DMS53 (cell line): ENCODE measurements around the gene ARMC9.
A peak's percentile ranks its signal among the peaks of the same experiment; 100 is the strongest.

Experiments
- DNase-seq: peaks from one replicate; lab custom pipeline; 2025; lab: John Stamatoyannopoulos, UW

ARMC9 gene

GRCh38 chr2:231198291-231199173 is at the start of gene ARMC9:
TSS of gene ARMC9 (plus strand) at chr2:231198631. CDS start at chr2:231206239, 7,608 bp downstream.
- peak; percentile 89 for DNase-seq

DNA sequence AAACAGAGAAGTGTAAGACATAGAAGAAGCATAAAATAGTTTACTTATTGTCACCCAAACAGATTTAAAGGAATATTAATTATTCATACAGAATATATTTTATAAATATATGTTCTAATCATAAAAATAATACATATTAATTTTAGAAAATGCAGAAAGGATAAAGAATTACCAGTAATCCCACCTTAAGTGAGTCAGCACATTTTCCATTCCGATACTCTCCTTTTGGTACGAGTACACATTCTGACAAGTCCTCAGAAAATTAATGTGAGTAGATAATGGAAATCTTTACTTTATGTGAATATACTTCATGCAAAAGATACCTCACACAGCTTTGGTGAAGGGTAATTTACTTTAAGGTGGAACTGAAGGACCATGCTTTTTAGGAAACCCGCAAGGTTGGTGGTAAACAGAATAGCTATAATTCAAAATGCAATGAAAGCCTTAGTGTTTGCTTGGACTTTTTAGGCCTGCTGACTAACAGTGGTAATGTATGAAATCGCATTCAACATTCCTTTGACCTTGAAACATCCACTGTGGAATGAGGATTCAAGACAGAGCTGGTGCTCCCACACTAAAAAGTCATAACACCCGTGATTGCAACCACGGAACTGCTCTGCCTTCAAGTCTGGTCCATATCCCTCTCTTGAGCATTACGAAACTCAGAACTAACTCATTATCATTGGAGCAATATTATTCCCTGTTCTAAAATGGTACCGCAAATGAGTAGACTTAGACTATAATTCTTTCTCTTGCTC is 45.5 kb upstream of the ARMC9 start:
- no peak for DNase-seq

DNA sequence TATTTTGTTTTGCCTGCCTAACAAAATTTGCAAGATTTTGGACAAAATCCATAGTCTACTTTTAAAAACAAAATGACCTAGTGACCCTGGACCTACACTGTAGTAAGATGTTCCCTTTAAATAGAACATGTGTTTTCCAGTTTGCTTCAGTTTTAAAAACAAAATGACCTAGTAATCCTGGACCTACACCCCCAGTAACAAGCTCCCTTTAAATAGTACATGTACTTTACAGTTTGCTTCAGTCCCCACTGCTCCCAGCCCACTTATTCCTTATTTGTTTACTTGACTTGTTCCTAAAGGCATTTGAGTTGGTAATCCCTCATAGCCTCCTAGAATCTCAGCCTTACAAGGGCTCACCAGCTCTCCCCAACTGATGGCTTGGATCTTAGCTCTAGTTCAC is 39.1 kb upstream of the ARMC9 start:
- no peak for DNase-seq

- DNase-seq, result no peak
These were observed 37.7 kb upstream of the ARMC9 start for GRCh38 chr2:231160701-231161100.

GRCh38 chr2:231161252-231161839 is 37.1 kb upstream of the ARMC9 start:
- DNase-seq, result no peak

DNA sequence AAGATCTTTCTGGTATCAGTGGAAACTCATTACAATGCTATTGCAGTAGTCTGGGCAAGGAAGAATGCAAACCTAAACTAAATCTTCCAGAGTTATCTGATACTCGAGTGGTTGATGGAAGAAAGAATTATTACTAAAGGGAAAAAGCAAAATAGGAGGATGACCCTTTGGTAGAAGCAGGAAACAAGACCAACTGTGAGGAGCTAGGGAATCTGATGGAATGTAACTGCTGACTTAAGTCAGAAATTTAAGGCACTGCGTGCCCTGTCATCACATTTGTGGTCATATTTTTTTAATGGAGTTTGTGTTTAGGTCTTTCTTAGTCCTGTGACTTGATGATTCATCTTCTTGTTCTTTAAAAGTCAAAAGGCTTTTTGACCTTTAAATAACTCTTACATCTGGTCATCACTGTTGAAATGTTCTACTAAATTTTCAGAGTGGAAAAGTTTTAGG is 36.5 kb upstream of the ARMC9 start:
- no peak for DNase-seq

DNA sequence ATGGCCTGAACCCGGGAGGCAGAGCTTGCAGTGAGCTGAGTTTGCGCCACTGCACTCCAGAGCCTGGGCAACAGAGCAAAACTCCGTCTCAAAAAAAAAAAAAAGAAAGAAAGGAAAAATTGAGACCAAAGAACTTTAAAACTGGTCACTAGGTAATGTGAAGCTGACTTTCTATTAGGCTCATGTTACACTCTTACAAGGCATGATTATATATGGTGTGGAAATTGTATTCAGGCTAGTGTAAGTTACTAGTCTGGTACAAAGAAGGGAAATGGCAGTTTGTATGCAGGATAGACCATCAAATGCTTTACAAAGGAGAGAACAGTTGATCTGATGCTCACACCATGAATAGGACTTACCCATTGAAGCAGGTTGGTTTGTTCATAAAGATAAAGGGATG is 35.4 kb upstream of the ARMC9 start:
- no peak for DNase-seq

- no peak for DNase-seq
These were observed 34.9 kb upstream of the ARMC9 start for GRCh38 chr2:231163414-231164095.

DNA sequence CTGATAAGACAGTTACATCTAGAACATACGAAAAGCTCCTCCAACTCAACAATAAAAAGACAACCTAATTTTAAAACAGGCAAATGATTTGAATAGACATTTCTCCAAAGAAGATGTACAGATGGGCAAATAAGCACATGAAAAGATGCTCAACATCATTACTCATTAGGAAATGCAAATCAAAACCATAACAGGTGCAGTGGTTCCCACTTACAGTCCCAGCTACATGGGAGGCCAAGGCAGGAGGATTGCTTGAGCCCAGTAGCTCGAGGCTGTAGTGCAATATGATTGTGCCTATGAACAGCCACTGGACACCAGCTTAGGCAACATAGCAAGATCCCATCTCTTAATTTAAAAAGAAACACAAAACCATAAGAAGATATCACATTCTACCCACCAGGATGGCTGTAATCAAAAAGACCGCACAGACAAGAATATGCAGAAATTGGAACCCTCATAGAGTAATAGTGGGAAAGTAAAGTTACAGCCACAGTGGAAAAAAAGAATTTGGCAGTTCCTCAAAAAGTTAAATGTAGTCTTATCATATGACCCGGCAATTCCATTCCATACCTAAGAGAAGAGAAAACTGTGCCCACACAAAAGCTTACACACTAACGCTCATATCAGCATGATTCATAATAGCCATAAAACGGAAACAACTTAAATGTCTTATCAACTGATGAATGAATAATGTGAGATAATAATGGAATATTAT is 30.5 kb upstream of the ARMC9 start:
- DNase-seq, result no peak

DNA sequence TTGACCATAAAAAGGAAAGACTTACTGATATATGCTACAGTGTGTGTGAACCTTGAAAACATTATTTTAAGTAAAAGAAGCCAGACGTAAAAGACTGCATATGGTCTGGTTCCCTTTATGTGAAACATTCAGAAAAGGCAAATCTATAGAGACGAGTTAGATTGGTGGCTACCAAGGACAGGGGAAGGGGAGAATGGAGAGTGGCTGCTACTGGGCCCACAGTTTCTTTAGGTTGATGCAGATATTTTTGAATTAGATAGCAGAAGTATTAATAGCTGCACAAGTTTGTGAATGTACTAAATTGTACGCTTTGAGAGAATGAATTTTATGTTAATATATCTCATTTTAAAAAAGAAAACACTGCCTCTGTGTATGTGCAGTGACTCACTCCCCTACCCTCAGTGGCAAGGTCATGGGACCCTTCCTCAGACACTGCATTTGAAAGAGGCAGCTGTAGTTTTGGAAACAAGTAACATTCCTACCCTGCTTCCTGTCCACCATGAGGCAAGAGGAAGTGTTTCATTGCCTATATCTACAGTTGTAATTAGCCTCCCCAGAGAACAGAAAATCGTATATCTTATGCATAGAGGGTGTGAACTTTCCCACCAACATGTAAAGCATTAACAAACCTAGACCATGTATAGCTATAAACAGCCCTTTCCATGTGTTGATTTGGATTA is 29.8 kb upstream of the ARMC9 start:
- DNase-seq, result no peak

DNA sequence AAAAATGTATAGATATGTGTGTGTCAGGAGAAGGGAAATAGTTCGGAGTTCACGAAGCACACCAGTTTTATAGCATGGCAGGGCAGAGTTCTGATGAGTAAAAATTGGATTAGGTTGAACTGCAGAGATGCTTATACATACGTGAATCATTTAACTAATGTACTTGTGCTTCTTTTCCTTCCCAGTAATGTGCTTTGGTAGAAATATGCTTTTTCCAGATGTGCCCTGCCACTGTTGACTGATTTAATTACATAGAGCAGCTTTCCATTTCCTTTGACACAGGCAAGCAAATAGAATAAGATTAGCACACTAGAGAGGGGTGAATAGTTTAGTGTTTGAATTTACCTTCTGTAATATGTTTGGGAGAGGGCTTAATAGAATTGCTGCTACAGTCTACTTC is 28.9 kb upstream of the ARMC9 start:
- DNase-seq, result no peak

DNA sequence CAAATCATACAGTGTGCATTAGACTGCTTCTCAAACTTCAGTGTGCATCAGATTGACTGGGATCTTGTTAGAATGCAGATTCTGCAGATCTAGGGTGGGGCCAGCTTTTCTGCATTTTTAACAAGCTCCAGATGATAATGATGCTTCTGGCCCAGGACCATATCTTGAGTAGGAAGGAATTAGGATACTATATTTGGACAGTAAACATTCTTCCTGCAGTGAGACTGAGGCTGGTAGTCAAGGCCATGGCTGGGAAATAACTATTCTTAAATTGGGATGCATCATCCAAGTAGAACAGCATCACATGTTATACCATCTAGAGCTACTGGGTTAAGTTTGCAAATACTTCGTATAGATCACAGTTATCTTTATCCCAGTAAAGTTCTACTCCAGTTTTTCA is 28.4 kb upstream of the ARMC9 start:
- DNase-seq, result no peak

DNA sequence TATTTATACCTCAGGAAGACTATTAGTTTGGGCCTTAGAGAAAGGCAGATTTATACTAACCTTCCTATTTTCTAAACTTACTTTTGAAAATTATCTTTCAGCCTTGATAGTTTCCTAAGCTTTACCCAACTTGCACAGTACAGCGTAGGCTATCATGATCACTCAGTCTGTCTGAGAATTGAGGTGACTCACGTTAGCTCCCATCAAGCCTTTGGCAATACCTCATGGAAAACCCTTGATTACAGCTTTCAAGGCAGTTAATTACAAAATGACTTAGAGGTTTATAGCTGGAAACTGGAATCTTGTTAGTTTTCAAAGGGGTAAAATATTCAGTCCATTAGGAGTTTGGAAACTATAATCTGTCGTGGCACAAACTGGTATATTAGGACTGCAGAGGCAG is 26.4 kb upstream of the ARMC9 start:
- DNase-seq, result no peak

- no peak for DNase-seq
These were observed 24.2 kb upstream of the ARMC9 start for GRCh38 chr2:231174211-231174651.

- no peak for DNase-seq
These were observed 22.4 kb upstream of the ARMC9 start for GRCh38 chr2:231176066-231176465.

DNA sequence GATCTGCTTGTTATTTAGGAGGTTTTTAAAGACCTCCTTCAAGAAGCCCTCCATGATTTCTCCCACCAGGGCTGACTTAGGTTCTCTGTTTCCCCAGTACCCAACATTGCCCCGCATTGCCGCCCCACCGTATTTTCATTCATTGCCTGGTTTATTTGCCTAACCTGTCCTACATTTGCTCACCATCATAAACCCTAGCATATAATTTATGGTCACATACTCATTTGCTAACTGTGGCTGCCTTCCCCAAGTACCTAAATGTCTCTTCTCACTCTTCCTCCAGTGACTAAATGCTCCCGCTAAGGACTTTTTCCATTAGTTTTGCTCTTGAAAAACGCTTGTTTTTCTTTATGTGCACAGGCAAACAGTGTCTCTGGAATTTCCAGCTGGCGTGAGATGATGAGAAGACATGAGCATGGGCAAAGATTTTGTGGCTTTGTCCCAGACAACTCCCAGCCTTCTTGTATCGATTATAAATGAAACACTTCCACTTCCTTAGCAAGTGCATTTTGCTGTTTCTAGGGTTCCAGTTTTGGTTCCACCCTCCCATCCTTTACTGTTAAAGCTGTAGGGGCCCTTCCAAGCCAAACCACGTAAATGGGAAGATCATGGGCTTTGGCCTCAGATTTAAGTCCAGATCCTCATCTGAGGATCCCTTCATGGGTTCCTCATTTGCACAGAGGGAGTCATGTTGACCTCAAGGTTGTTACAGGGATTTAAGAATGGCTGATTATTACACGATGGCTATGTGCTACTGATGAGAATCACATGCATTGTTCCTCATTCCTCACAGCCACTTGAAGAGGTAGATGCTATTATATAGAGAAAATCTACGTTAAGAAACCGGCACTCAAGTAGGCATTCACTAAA is 21.0 kb upstream of the ARMC9 start:
- DNase-seq, result no peak

DNA sequence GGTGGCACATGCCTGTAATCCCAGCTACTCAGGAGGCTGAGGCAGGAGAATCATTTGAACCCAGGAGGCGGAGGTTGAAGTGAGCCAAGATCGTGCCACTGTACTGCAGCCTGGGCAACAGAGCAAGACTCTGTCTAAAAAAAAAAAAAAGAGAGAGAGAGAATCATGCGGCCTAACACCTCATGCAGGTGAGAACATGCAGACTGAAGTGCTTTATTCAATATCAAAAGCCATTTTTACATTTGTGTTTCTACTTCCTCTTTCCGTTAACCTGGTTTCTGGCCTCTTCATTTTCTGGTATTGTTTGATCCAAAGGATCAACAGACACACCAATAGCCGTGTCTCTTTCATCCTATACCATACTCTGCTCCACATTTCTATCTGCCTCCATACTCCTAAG is 19.6 kb upstream of the ARMC9 start:
- peak; percentile 18 for DNase-seq

DNA sequence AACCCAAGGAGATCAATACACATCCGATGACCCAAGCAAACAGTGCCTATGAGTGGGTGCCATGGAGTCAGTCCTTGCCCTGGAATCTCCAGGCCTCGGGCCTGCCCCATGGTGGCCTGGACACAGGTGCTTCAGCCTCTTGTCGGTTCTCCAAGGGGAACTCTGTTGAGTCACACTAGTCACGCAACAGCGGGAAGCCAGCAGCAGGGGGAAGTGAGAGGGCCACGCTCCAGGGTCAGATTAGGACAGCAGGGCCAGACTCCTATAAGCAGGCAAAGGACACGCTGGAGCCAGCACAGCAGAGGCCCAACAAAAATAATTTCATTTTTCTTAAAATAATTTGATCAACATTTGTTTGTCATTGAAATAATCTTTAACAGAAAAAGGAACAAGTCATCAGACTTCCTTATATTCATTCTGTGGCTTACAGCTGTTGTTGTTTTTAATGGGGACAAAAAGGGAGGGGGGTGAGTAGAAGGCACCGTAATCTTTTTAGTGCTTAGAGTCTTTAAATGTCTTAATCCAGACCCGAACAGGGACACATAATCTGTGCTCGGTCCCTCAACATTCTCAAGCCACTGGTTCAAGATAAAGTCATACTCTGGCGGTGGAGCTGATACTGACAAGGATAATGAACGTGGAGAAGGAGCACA is 16.4 kb upstream of the ARMC9 start:
- DNase-seq, result peak; percentile 95

DNA sequence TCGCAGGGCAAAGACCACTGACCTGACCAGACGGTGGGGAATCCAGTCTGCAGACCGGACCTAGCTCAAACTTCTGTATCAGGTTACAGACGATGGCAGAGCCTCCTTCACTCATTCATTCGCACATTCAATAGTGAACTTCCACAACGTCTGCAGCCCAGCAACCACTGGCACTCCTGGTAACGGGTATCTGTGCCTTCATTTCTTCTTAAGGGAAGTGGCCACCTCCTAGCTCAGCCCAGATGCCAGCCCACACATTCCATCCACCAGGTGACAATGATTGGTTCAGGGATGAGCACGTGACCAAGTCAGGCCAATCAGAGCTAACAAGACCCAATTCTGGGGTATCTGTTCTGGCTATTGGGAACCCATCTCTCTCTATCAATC is 15.9 kb upstream of the ARMC9 start:
- DNase-seq, result peak; percentile 29
